Neuronal stem cell (in vitro differentiated cells): Measurements from ENCODE around the gene MAP10. TPM values are rescaled to one million over a fixed set of nuclear protein-coding genes. Genes with fewer than 3 reads are reported as not detected.

Experiments used
- small RNA-seq: library from polyadenylated mRNA; stranded (forward); fragments of <200 nt; extraction: miRNeasy Mini kit (QIAGEN cat#:217004); gene quantifications from one replicate; pipeline ENCODE3, GENCODE V24; 2013; ENCODE audit not compliant: insufficient read depth

The MAP10 gene

Small RNA genes lying within 50 kb of the gene (small RNA-seq; reads per million reads assigned to genes)
- not detected for gene RNU1-74P
